ENCODE measurements around the gene FNIP2. TPM values are rescaled to one million over a fixed set of nuclear protein-coding genes. Genes with fewer than 3 reads are reported as not detected.
"Not testable (repeated sequence)": the region's sequence is repeated elsewhere in the genome, so short reads cannot be mapped to it uniquely, and the experiment has no call there.

FNIP2 gene
- total RNA-seq, 2 donors from 2014 or later = 31.1 to 39.8 TPM

DNA sequence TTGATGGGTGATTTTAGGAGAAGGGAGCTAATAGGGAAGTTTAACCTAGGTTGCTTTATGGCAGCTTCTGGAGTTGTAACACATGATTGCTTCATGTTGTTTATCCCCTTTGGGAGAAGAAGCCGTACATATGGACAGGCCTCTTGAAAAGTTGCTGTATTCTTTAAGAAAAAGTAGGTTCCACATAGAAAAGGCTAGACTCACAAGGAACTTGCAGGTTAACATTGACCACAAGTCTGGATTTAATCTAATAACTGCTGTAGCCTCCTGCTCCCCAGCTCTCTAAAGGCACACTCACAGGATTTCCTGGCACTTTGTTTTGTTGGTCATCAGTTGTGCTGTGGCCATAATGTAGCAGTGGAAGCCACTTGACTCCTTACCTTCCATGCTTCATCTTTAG lies 19.7 kb downstream of the FNIP2 start:
- Histone ChIP-seq H3K27ac (no peak overlapping the region), H3K27me3 (replicated peaks; ENCODE audit: insufficient read depth) (no peaks in the 10 kb centered on the region), H3K36me3 (no peaks in the 10 kb centered on the region), H3K4me3 (no peak overlapping the region), H3K4me1 (replicated peaks) (no peaks in the 10 kb centered on the region), H3K9me3 (no peaks in the 10 kb centered on the region)
- DNase-seq (ENCODE audit: low spot score) = no peak
- WGBS = 93% methylated on average over 1 of the region's 1 CpG
- no peak for TF ChIP-seq POLR2AphosphoS5 (IDR thresholded peaks at IDR 0.05)
- TF ChIP-seq, protein P1, sequence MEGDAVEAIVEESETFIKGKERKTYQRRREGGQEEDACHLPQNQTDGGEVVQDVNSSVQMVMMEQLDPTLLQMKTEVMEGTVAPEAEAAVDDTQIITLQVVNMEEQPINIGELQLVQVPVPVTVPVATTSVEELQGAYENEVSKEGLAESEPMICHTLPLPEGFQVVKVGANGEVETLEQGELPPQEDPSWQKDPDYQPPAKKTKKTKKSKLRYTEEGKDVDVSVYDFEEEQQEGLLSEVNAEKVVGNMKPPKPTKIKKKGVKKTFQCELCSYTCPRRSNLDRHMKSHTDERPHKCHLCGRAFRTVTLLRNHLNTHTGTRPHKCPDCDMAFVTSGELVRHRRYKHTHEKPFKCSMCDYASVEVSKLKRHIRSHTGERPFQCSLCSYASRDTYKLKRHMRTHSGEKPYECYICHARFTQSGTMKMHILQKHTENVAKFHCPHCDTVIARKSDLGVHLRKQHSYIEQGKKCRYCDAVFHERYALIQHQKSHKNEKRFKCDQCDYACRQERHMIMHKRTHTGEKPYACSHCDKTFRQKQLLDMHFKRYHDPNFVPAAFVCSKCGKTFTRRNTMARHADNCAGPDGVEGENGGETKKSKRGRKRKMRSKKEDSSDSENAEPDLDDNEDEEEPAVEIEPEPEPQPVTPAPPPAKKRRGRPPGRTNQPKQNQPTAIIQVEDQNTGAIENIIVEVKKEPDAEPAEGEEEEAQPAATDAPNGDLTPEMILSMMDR (IDR thresholded peaks at IDR 0.05) = no peak
- TF ChIP-seq POLR2A (IDR thresholded peaks at IDR 0.05) = no peak
- intact Hi-C loops (cut with DNase I) = no loop called here

DNA sequence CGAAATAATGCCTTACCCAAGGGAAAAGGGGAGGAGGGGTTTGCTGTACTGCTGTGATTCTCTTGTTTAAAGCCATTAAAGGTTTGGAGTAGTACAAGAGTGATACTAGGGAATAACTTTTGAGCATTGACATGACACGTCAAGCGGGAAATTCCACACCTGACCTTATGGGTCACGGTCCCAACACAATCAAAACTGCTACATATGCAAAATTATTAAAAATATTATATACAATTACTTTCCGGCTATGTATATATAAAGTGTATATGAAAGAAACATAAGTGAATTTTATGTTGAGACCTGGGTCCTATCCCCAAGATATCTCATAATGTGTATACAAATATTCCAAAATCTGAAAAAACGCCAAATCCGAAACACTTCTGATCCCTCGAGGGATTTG lies 21.0 kb downstream of the FNIP2 start:
- Histone ChIP-seq H3K36me3 (no peaks in the 10 kb centered on the region), H3K27me3 (replicated peaks; ENCODE audit: insufficient read depth) (no peaks in the 10 kb centered on the region), H3K4me1 (replicated peaks) (no peaks in the 10 kb centered on the region), H3K9me3 (no peaks in the 10 kb centered on the region), H3K4me3 (no peak overlapping the region), H3K27ac (no peak overlapping the region)
- intact Hi-C loops (cut with DNase I) = no loop called here
- TF ChIP-seq, protein P1 (IDR thresholded peaks at IDR 0.05) = no peak
- TF ChIP-seq POLR2AphosphoS5 (IDR thresholded peaks at IDR 0.05) (no peak), POLR2A (IDR thresholded peaks at IDR 0.05) (no peak)
- WGBS = 93% methylated on average over 8 of the region's 8 CpGs
- DNase-seq (ENCODE audit: low spot score) = no peak

DNA sequence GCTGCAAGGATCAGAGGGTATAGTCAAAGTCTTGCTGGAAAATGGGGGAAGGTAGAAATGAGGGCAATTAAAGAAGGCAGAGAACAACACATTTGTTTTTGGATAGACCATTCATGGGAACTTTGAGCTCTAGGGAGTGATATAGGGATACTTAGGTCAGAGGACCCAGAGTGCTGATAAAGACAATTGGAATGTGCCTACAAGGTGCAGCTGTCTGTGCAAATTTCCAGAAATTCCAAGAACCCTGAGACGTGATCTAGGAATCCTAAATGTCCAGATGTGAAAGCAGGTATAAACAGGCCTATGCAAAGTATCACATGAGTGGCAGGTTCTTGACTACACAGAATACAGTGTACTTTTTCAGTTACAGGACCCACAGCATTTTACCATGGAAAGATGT lies 24.2 kb downstream of the FNIP2 start:
- 60% methylated on average over 1 of the region's 1 CpG for WGBS
- H3K4me3 ChIP-seq = no peak overlapping the region
- no peaks in the 10 kb centered on the region for H3K9me3 ChIP-seq
- no peak overlapping the region for H3K27ac ChIP-seq
- no peaks in the 10 kb centered on the region for H3K4me1 ChIP-seq (replicated peaks)
- no peaks in the 10 kb centered on the region for H3K27me3 ChIP-seq (replicated peaks; ENCODE audit: insufficient read depth)
- no peak for DNase-seq (ENCODE audit: low spot score)
- TF ChIP-seq POLR2A (IDR thresholded peaks at IDR 0.05) = no peak
- TF ChIP-seq POLR2AphosphoS5 (IDR thresholded peaks at IDR 0.05) = no peak
- TF ChIP-seq, protein P1 (IDR thresholded peaks at IDR 0.05) = no peak
- H3K36me3 ChIP-seq = no peaks in the 10 kb centered on the region
- intact Hi-C loops (cut with DNase I) = no loop called here

DNA sequence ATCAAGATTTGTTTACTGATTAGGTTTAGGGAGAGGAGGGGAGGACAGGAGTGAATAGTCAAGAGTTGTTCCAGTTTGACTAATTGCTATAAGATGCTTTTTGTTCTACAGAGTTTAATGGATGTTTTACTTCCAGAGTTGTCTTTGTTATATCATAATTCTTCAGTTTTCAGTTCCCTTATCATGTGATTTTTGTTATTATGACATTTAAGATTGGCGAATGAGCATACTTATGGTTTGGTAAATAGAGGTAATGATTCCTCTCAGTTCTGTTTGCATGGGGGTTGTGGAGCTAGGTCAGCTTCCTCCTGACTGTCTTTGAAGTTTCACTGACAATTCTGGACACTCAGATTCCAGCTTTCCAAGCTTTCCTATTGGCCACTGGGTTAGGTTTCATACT lies 24.6 kb downstream of the FNIP2 start:
- H3K4me3 ChIP-seq; H3K36me3 ChIP-seq; H3K4me1 ChIP-seq (replicated peaks); H3K9me3 ChIP-seq; DNase-seq (ENCODE audit: low spot score); H3K27me3 ChIP-seq (replicated peaks; ENCODE audit: insufficient read depth); intact Hi-C loops (cut with DNase I); H3K27ac ChIP-seq: not testable (repeated sequence)
- WGBS = 75% methylated on average over 1 of the region's 1 CpG

DNA sequence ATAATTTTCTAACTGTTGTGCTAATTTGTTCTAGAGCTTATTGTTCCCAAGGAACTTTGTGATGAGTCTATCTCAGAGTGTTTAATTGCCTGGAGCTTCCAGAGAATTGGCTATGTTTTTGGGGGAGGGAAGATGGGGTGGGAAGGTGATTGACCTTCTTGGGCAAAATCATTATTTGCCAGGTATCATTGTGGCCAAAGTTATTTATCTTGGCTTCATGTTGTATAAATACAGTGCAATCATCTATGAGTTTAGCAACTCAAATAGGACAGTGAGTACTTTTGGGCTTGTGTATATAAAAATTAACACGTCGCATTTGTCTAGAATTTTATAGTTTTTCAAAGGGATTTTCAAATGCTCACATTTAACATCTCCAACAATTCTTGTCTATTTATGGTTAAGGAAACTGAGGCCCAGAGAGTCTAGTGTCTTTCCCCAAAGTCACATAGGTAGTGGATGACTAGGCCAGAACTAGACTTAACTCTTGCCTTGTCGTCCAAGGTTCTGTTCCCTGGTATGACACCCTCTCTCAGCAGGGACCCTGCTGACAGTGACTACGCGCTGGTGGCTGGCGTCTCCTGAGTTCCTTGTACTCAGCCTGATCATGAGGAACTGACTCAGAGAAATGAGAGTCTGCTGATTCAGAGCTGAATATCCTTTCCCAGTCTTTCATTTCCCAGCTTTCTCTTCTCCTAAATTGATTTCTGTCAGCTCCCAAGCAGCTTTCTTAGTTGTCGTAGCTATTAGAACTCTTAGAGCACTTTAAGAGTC lies 27.7 kb downstream of the FNIP2 start:
- no peaks in the 10 kb centered on the region for H3K4me1 ChIP-seq (replicated peaks)
- intact Hi-C loops (cut with DNase I) = no loop called here
- TF ChIP-seq POLR2A (IDR thresholded peaks at IDR 0.05) (no peak), POLR2AphosphoS5 (IDR thresholded peaks at IDR 0.05) (no peak)
- TF ChIP-seq, protein P1 (IDR thresholded peaks at IDR 0.05) = no peak
- H3K27ac ChIP-seq = no peak overlapping the region
- no peak for DNase-seq (ENCODE audit: low spot score)
- H3K9me3 ChIP-seq = no peaks in the 10 kb centered on the region
- WGBS = 72% methylated on average over 7 of the region's 7 CpGs
- H3K36me3 ChIP-seq = no peaks in the 10 kb centered on the region
- no peaks in the 10 kb centered on the region for H3K27me3 ChIP-seq (replicated peaks; ENCODE audit: insufficient read depth)
- no peak overlapping the region for H3K4me3 ChIP-seq

Data from prostate gland (tissue), 2 donors.